GM18499 (cell line): ENCODE measurements around the gene CELF2.
"Not testable (repeated sequence)": the region's sequence is repeated elsewhere in the genome, so short reads cannot be mapped to it uniquely, and the experiment has no call there.

Experiments used
- ATAC-seq: cut with Tn5 transposase; IDR thresholded peaks from one replicate; pipeline ENCODE4 v1.9.1; 2021; ENCODE audit warnings: moderate number of reproducible peaks; ENCODE audit not compliant: insufficient read depth, unreplicated experiment

CELF2 gene

DNA sequence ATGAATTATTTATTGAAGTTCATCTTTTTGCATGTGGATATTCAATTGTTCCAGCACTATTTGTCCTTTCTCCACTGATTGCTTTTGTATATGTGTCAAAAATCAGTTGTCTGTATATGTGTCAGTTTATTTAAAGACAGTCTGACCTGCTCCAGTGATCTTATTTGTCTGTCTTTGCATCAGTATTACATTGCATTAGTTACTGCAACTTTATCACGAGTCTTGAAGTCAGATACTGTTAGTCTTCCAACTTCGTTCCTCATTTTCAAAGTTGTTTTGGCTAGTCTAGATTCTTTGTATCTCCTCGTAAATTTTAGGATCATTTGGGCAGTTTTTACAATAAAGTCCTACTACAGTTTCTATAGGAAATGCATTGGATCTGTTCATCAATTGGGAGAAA lies 166.4 kb downstream of the CELF2 start:
- ATAC-seq: no peak

DNA sequence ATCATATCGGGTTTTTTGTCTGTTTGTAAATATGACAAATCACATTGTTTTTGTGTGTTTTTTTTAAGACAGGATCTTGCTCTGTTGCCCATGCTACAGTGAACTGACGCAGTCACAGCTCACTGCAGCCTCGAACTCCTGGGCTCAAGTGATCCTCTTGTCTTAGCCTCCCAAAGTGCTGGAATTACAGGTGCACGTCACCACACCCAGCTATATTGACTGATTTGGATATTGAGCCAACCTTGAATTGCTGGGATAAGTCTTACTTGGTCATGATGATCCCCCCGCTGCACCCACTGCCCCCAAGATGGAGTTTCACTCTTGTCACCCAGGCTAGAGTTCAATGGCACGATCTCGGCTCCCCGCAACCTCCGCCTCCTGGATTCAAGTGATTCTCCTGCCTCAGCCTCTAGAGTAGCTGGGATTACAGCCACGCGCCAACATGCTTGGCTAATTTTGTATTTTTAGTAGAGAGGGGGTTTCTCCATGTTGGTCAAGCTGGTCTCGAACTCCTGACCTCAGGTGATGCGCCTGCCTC lies 167.5 kb downstream of the CELF2 start:
- ATAC-seq: not testable (repeated sequence)

- ATAC-seq: no peak
These were observed 168.7 kb downstream of the CELF2 start for GRCh38 chr10:11186374-11186773.

DNA sequence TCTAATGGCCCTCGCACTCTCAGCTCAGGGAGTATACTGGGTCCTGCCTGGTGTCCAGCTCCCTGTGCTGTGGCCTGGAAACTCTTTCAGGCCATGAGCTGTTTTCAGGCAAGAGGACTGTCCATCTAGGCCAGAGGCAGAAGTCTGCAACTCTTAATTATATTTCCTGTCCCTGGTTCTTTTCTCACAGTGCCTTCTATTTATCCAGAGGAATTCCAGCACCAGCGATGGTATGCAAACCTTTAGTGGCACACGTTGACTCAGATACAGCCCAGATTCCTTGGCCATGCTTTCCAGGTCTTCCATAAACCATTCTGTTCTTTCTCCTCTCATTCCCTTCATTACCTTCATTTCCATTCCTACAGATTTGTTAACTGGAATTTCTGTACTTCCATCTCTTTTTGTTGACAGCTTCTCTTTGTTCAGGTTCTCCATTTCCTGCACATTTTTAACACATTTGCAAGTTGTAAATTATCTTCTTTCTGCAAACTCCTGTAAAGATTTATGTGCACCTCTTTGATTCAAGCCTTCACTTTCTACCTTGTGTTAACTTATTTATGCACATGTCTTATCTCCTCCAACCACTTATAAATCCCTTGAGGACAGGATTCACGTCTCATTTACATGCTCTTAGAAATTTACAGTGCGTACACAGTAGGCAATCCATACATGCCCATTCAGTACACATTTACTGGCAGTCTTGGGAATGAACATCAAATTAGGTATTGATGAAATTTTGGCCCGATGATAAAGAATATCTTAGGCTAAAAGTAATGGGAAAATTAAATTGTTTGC lies 172.1 kb downstream of the CELF2 start:
- ATAC-seq: no peak

GRCh38 chr10:11191190-11191589 lies 173.5 kb downstream of the CELF2 start:
- no peak for ATAC-seq

DNA sequence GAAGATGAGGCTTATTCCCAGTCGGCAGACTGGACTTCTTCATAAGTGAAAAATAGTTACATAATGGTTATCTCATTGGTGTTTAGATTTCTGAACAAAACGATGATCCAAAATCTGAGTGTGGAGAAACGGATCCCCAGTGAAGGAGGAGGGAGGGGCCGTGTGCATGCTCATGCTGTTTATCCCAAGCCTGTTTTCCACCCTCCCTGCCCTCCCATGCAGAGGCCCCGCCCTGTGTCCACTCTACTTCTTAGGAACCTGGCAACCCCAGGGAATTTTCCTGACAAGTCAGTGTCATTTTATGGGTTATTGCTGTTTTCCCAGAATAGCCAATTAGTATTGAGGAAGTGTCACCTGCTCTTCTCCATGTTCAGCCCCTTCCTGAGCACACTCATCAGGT lies 174.0 kb downstream of the CELF2 start:
- ATAC-seq: no peak

DNA sequence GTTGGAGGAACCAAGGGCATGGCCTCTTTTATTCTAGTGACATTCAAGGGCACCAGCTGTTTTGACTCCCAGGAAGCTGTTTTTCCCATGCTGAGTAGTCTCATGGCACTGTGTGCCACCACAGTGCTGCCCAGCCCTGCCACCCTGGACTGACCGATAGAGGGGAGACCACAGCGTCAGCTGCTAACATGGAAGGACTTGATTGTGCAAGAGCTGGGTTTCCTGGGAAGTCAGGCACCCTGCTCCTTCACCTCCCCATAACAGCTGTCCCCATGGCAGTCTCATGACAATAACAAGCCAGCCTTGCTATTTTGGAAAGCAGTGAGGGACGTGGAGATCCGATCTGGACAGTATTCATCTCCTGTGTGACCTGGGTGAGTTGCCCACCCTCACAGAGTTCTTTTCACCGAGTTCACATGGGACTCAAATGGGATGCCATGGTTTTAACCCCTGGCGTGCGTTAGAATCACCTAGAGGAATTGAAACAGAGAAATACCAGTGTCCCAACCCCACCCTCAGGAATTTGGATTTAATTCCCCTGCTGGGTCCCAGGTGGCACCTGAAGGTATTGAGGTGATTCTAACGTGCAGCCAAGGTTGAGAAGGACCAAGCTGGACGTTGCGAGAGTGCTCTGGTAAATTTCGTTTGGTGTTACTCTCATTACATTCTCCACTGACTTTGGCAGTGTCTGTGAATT lies 174.8 kb downstream of the CELF2 start:
- ATAC-seq: no peak

DNA sequence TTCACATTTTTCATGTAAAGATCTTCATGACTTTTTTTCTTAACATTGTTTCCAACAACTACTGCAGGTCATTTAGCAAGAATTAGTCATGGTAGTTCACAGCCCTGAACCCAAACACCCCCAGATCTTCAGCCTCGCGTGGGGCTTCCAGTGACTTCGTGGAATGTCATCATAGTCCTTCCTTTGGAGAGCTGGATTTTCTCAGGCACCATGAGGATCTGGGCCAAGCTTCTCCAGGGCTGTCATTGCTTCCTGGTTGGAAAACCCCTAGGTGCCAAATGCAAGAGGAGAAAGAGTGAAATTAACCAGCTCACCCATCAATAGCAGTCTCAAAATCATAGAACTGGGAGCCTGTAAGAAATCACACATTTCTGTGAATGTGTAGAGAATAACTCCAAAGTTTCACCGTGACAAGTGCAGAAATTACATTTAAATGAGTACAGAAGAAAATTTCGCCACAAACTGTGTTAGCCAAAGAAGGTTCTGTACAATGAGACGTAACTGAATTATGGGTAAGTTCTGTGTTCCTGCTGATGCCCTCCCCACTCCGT lies 175.4 kb downstream of the CELF2 start:
- no peak for ATAC-seq

- no peak for ATAC-seq
These were observed 177.4 kb downstream of the CELF2 start for GRCh38 chr10:11194859-11195586.

DNA sequence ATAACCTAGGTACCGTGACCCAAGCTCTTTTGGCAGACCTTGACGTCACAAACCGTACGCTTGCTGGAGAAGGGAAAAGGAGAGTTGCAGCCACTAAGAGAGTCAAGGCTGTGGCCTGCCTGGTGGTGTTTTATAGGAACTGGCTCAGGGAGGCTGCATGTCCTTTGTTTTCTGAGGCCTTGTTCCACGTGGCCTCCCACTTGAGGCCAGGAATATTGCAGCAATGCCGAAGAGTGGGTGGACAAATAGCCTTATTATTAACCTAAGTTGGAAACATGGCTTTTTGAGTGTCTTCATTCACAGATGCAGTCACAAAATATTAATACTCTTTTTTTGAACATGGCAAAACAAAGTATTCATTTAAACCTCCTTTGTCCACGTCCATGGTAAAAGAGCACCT lies 178.0 kb downstream of the CELF2 start:
- ATAC-seq: no peak

DNA sequence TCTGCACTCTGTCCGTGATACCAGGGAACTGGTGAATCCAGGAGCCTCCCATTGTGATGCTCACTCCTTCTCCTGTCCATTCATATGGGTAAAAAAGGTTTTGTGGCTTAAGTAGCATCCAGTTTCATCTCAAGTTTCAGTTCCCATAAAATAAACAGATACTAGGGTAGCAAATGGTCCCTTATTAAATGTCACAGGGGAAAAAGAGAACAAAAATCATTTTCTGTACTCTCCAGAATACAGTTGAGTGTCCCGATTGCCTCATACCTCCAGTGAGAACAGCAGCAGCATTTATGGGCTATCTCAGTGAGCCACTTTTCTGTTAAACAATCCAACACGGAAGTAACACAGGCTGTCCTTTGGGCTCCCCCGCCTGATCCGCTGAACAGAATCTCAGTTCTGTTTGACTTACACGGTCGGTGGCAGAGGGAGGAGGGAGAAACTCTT lies 179.6 kb downstream of the CELF2 start:
- peak; percentile 77 for ATAC-seq

DNA sequence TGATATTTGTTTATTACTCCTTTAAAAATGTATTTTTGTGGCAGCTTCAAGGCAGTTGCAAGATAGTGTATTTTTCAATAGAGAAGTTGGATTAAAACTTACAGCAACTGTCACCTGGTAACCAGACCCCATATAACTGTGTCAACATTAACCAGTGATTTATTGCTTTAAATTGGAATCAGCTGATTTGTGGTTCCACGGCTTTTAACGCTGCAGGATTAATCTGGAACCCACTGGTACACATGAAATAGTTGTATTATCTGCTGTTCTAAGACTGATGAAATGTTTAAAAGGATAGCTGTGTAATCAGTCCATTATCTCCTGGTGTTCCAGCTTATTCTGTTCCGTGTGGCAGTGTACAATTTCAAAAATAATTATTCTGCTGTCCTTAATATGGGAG lies 180.2 kb downstream of the CELF2 start:
- no peak for ATAC-seq

DNA sequence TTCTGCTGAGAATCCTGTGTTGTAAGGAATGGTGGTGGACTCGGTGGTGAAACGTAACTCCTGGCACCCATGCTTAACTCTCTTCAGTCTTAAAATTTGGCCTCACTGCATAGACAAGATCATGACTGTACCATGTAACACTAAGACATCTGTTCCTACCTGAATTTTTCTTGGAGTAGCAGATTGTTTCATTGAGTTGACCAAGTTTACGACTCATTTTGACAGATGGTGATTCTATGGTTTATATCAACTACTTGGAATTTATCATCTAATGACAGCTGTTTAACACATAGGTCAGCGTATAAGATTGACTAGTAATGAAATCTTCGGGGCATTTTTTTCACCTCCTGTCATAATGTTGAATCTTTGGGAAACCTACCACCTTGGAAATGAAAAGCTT lies 184.2 kb downstream of the CELF2 start:
- ATAC-seq: no peak

- no peak for ATAC-seq
These were observed 186.8 kb downstream of the CELF2 start for GRCh38 chr10:11204351-11204942.

DNA sequence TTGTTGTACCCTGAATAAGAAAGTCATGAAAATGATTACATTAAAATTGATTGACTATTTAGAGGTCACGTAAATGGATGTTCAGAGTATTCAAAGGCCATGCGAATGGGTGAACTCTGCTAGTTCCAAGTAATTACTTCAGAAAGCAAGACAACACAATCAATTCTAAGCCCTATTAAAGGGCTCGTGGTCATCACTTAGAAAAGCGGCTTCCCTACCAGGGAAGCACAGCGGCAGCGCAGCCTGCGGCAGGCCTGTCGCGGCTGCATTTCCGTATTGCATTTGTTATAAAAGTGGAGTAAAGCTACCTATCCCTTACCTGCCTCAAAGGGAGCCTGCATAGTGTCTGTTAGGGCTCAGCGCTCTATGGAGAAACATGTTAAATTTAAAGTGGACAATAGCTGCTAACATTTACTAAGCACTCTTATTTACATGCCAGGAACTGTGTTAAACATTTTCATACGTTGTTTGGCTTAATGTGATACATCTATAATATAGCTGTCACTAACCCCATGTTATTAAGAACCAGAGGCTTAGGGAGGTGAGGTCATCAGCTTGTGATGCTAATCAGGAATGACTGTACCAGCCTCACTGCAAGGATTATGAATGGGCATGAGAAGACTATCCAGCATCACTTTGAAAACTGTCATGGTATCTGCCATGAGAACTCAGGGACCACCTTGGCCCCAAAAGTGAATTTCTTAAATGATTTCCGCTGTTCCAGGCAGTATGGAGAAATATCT lies 187.5 kb downstream of the CELF2 start:
- no peak for ATAC-seq

- ATAC-seq: no peak
These were observed 189.2 kb downstream of the CELF2 start for GRCh38 chr10:11206676-11207559.

- no peak for ATAC-seq
These were observed 189.8 kb downstream of the CELF2 start for GRCh38 chr10:11207560-11207844.

- ATAC-seq: no peak
These were observed 190.6 kb downstream of the CELF2 start for GRCh38 chr10:11208243-11208642.
